Aorta (tissue), 5 donors: ENCODE data around the gene AGAP9. TPM values are rescaled to one million over a fixed set of nuclear protein-coding genes. Genes with fewer than 3 reads are reported as not detected.
"Not testable (repeated sequence)": the region's sequence is repeated elsewhere in the genome, so short reads cannot be mapped to it uniquely, and the experiment has no call there.

ENCODE experiments used
- ATAC-seq: fragments of 200-7000 bp; cut with Tn5 transposase; one replicate; pipeline ENCODE4 v1.9.1; 2022; ENCODE audit warnings: moderate library complexity; ENCODE audit not compliant: low FRiP score
- DNase-seq, 2 donors: peaks; one replicate each; pipeline ENCODE4 v3.0.0-alpha.2; 2020
- H3K27ac ChIP-seq, 2 donors: one replicate each; pipeline ENCODE4 v1.5.1; 2013; ENCODE audit warnings: low read length in 2 of 2, mild to moderate bottlenecking in 2 of 2, moderate library complexity in 2 of 2, control low read depth in 1 of 2, inconsistent platforms in 1 of 2, low read depth in 1 of 2
- H3K27me3 ChIP-seq, 2 donors: one replicate each; pipeline ENCODE4 v1.6.1; 2013; ENCODE audit warnings: control low read depth in 1 of 2, low read length in 1 of 2, mild to moderate bottlenecking in 1 of 2, moderate library complexity in 1 of 2; ENCODE audit not compliant: insufficient read depth in 2 of 2, control insufficient read depth in 1 of 2
- H3K36me3 ChIP-seq, 2 donors: one replicate each; pipeline ENCODE4 v1.6.1; 2013; ENCODE audit warnings: control low read depth in 1 of 2, low read length in 1 of 2, mild to moderate bottlenecking in 1 of 2; ENCODE audit not compliant: insufficient read depth in 2 of 2, control insufficient read depth in 1 of 2
- H3K4me1 ChIP-seq, 2 donors: one replicate each; pipeline ENCODE4 v1.6.1; 2013; ENCODE audit warnings: low read length in 2 of 2, control low read depth in 1 of 2, mild to moderate bottlenecking in 1 of 2, moderate library complexity in 1 of 2; ENCODE audit not compliant: insufficient read depth in 2 of 2, control insufficient read depth in 1 of 2
- H3K4me3 ChIP-seq, 2 donors: one replicate each; pipeline ENCODE4 v1.5.1; 2013; ENCODE audit warnings: low read length in 2 of 2, control low read depth in 1 of 2, mild to moderate bottlenecking in 1 of 2
- H3K9me3 ChIP-seq: one replicate; pipeline ENCODE4 v1.6.1; 2013; ENCODE audit warnings: mild to moderate bottlenecking, low read length; ENCODE audit not compliant: control insufficient read depth
- WGBS, 2 donors: extraction: QIAGEN DNeasy Blood & Tissue Kit; methylation state at CpG; one replicate each; pipeline ENCODE4 v1.1.7; 2013; 5-methylcytosine and 5-hydroxymethylcytosine counted together
- intact Hi-C, 2 donors: fragments of 100-400 bp; cut with DNase I; formaldehyde crosslinking; loops; one replicate each; pipeline versions ENCODE4 v1.14.2 to v1.15.0; 2022
- polyA plus RNA-seq, 2 donors: library from polyadenylated mRNA; stranded (reverse); fragments of 200-250 nt; gene quantifications; one replicate each; pipeline ENCODE4 v1.2.3, GENCODE V29; 2013
- total RNA-seq, 2 donors: library from RNA; stranded (reverse); fragmentation: NEBNext Ultra II Directional; extraction: Animal tissue kit (Norgen Biotek cat#: 25700); gene quantifications; one replicate each; pipeline ENCODE4 v1.2.1, GENCODE V29; 2021
- donor health status: healthy with polysubstance abuse.
- donor health status: Bipolar disorder and iron deficiency.
- donor health status: DM: no; HTN: no; CAD: no.
- donor health status: DM: no; HTN: no; CAD: no.
- donor health status: DM: yes; HTN: yes; CAD: no.

The AGAP9 gene
- total and polyA plus RNA-seq, 4 donors, result 2.9 to 21.8 (median 10.3) TPM

- 86 to 100% methylated on average over 1 of the region's 1 CpG for WGBS, 2 donors
- Histone ChIP-seq H3K4me1 (no peaks in the 10 kb centered on the region), H3K4me3 (no peak overlapping the region), H3K9me3 (no peaks in the 10 kb centered on the region), H3K36me3 (no peaks in the 10 kb centered on the region), H3K27ac (no peak overlapping the region), H3K27me3 (no peaks in the 10 kb centered on the region)
- no peak for ATAC-seq
- intact Hi-C loops, result no loop called here
- no peak for DNase-seq
Measured at GRCh38 chr10:47457528-47457820, 66.0 kb downstream of the AGAP9 start.

- no peak overlapping the region for H3K27ac ChIP-seq
- H3K4me1 ChIP-seq, result no peaks in the 10 kb centered on the region
- H3K36me3 ChIP-seq, result no peaks in the 10 kb centered on the region
- DNase-seq (no peak), ATAC-seq (no peak)
- H3K27me3 ChIP-seq, result no peaks in the 10 kb centered on the region
- no peaks in the 10 kb centered on the region for H3K9me3 ChIP-seq
- WGBS, 2 donors, result 88 to 94% methylated on average over 6 of the region's 6 CpGs
- intact Hi-C loops, result no loop called here
- H3K4me3 ChIP-seq, result no peak overlapping the region
Measured at GRCh38 chr10:47456794-47457527, 66.5 kb downstream of the AGAP9 start.

GRCh38 chr10:47456079-47456785 is 67.2 kb downstream of the AGAP9 start:
- ATAC-seq, result no peak
- no peaks in the 10 kb centered on the region for H3K4me1 ChIP-seq
- WGBS, 2 donors, result 84 to 88% methylated on average over 8 of the region's 8 CpGs
- intact Hi-C loops, result no loop called here
- no peak for DNase-seq
- H3K36me3 ChIP-seq, result no peaks in the 10 kb centered on the region
- H3K9me3 ChIP-seq, result no peaks in the 10 kb centered on the region
- no peak overlapping the region for H3K4me3 ChIP-seq
- no peaks in the 10 kb centered on the region for H3K27me3 ChIP-seq
- no peak overlapping the region for H3K27ac ChIP-seq

- H3K27me3 ChIP-seq, H3K4me1 ChIP-seq, intact Hi-C loops, H3K27ac ChIP-seq, DNase-seq, H3K9me3 ChIP-seq, H3K4me3 ChIP-seq, ATAC-seq, H3K36me3 ChIP-seq: not testable (repeated sequence)
- WGBS, 2 donors, result 73 to 75% methylated on average over 9 of the region's 9 CpGs
Measured at GRCh38 chr10:47455350-47456078, 67.9 kb downstream of the AGAP9 start.

- H3K9me3 ChIP-seq, result no peaks in the 10 kb centered on the region
Measured at GRCh38 chr10:47454780-47455058, 68.7 kb downstream of the AGAP9 start.

GRCh38 chr10:47454008-47454779 is 69.2 kb downstream of the AGAP9 start:
- no peaks in the 10 kb centered on the region for H3K27me3 ChIP-seq
- H3K36me3 ChIP-seq, result no peaks in the 10 kb centered on the region
- DNase-seq, result no peak
- intact Hi-C loops, result no loop called here
- WGBS, 2 donors, result 64 to 67% methylated on average over 9 to 10 of the region's 10 CpGs
- no peak overlapping the region for H3K27ac ChIP-seq
- ATAC-seq, result no peak
- H3K4me1 ChIP-seq, result no peaks in the 10 kb centered on the region
- H3K9me3 ChIP-seq, result no peaks in the 10 kb centered on the region
- H3K4me3 ChIP-seq, result no peak overlapping the region

More at GRCh38 chr10:47454780-47455058, 68.7 kb downstream of the AGAP9 start:
- Histone ChIP-seq H3K4me3 (no peak overlapping the region), H3K27me3 (no peaks in the 10 kb centered on the region), H3K36me3 (no peaks in the 10 kb centered on the region), H3K27ac (no peak overlapping the region), H3K4me1 (no peaks in the 10 kb centered on the region)
- DNase-seq (no peak), ATAC-seq (no peak)
- intact Hi-C loops, result no loop called here
- 91 to 94% methylated on average over 3 of the region's 3 CpGs for WGBS, 2 donors

- H3K4me1 ChIP-seq, result no peaks in the 10 kb centered on the region
- WGBS, 2 donors, result 64 to 68% methylated on average over 7 of the region's 7 CpGs
- DNase-seq (no peak), ATAC-seq (no peak)
- intact Hi-C loops, result no loop called here
- no peaks in the 10 kb centered on the region for H3K36me3 ChIP-seq
- H3K27me3 ChIP-seq, result no peaks in the 10 kb centered on the region
- H3K4me3 ChIP-seq, result no peak overlapping the region
- H3K27ac ChIP-seq, result no peak overlapping the region
- no peaks in the 10 kb centered on the region for H3K9me3 ChIP-seq
Measured at GRCh38 chr10:47453141-47454007, 70.1 kb downstream of the AGAP9 start.
